GM12892 (cell line): ENCODE measurements around the gene WDFY4.

Experiments
- POLR2AphosphoS5 ChIP-seq: IDR thresholded peaks from 2 replicates; pipeline ENCODE4 v1.6.1; 2011; ENCODE audit warnings: low read depth, low read length, control low read depth
- TAF1 ChIP-seq: IDR thresholded peaks from 2 replicates; pipeline ENCODE4 v1.6.1; 2011; ENCODE audit warnings: low read depth, mild to moderate bottlenecking, control low read depth, low read length, borderline replicate concordance

DNA sequence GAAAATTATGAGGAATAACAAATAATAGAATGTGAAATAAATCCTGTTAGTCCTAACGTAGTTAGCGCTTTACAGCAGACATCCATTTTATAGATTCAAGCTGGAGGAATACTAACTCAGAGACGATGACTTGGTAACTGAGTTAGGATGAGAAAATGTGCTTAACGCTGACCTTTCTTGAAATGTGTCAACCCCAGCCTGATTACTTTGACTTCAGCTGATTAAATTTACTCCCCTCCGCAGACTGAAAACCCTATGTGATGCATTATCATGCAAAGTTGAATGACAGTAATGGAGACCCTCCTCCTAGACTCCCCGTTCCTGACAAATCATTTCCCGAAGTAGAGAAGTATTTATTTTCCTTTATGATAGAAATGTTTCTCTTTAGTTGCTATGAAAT lies 54.5 kb downstream of the WDFY4 start:
- TF ChIP-seq POLR2AphosphoS5 = no peak
- no peak for TF ChIP-seq TAF1
